SK-N-SH (cell line): ENCODE measurements around the gene PRKG1. TPM values are rescaled to one million over a fixed set of nuclear protein-coding genes. Genes with fewer than 3 reads are reported as not detected.

Experiments
- CTCF ChIA-PET: fragments of 300-600, 350-600 bp; formaldehyde crosslinking; extraction: SDS; loops from one replicate; lab custom pipeline; 2021; lab: Yijun Ruan, JAX
- POLR2A ChIA-PET: fragments of 350-600 bp; sonication (Branson Sonifier 250); formaldehyde crosslinking; extraction: SDS; loops from one replicate; lab custom pipeline; 2020; ENCODE audit warnings: antibody characterized with exemption, inconsistent platforms; lab: Yijun Ruan, JAX
- DNase-seq: peaks from one replicate; pipeline ENCODE4 v3.0.0; 2012
- H2AFZ ChIP-seq: fragments of 200-600 bp; sonication (generic); 2 replicates; pipeline ENCODE4 v1.8.1; 2016; ENCODE audit warnings: antibody characterized with exemption, mild to moderate bottlenecking, low read depth
- H3F3A ChIP-seq: fragments of 200-600 bp; sonication (generic); replicated peaks from 2 replicates; pipeline ENCODE3; 2016; ENCODE audit warnings: antibody characterized with exemption, mild to moderate bottlenecking; ENCODE audit not compliant: insufficient read depth
- H3K27ac ChIP-seq, 2 experiments: fragments of 200-500 bp in 1 of 2; fragments of 200-600 bp in 1 of 2; sonication (Bioruptor generic) in 1 of 2; sonication (generic), shearing (Covaris generic) in 1 of 2; 2 replicates each; pipeline versions ENCODE4 v1.5.1 to v1.6.1; 2014 to 2016; ENCODE audit warnings: low read depth in 2 of 2, inconsistent platforms in 1 of 2, low read length in 1 of 2, mild to moderate bottlenecking in 1 of 2, mixed read lengths in 1 of 2
- H3K27me3 ChIP-seq: fragments of 200-600 bp; sonication (generic), shearing (Covaris generic); 2 replicates; pipeline ENCODE4 v1.6.1; 2016; ENCODE audit warnings: mixed run types; ENCODE audit not compliant: insufficient read depth
- H3K36me3 ChIP-seq, 2 experiments: fragments of 200-500 bp in 1 of 2; fragments of 200-600 bp in 1 of 2; sonication (Bioruptor generic) in 1 of 2; sonication (generic) in 1 of 2; replicated peaks in 1 of 2; 2 replicates each; pipeline versions ENCODE3 to v1.5.1; 2014 to 2016; ENCODE audit warnings: low read length in 1 of 2, mild to moderate bottlenecking in 1 of 2; ENCODE audit not compliant: insufficient read depth in 2 of 2, control insufficient read depth in 1 of 2
- H3K4me1 ChIP-seq, 2 experiments: fragments of 200-500 bp in 1 of 2; fragments of 200-600 bp in 1 of 2; sonication (Bioruptor generic) in 1 of 2; sonication (generic), shearing (Covaris generic) in 1 of 2; 2 replicates each; pipeline versions ENCODE4 v1.5.1 to v1.6.1; 2014 to 2016; ENCODE audit warnings: low read depth in 1 of 2, low read length in 1 of 2, mixed run types in 1 of 2; ENCODE audit not compliant: insufficient read depth in 2 of 2, control insufficient read depth in 1 of 2
- H3K4me2 ChIP-seq: fragments of 200-600 bp; sonication (generic), shearing (Covaris generic); 2 replicates; pipeline ENCODE4 v1.6.1; 2017; ENCODE audit warnings: mixed run types
- H3K4me3 ChIP-seq, 2 experiments: fragments of 200-500 bp in 1 of 2; fragments of 200-600 bp in 1 of 2; sonication (Bioruptor generic) in 1 of 2; sonication (generic), shearing (Covaris generic) in 1 of 2; 2 replicates each; pipeline versions ENCODE4 v1.5.1 to v1.8.1; 2014 to 2016; ENCODE audit warnings: low read depth in 2 of 2, inconsistent platforms in 1 of 2, low read length in 1 of 2, mild to moderate bottlenecking in 1 of 2, mixed read lengths in 1 of 2, moderate library complexity in 1 of 2
- H3K79me2 ChIP-seq: fragments of 200-600 bp; sonication (generic); 2 replicates; pipeline ENCODE4 v1.8.1; 2017; ENCODE audit warnings: mild to moderate bottlenecking; ENCODE audit not compliant: insufficient read depth
- H3K9ac ChIP-seq: fragments of 200-600 bp; sonication (generic); 2 replicates; pipeline ENCODE4 v1.6.1; 2017; ENCODE audit warnings: mixed run types
- H3K9me2 ChIP-seq: fragments of 200-600 bp; sonication (generic); 2 replicates; pipeline ENCODE4 v1.6.1; 2017; ENCODE audit warnings: mixed run types
- H3K9me3 ChIP-seq: fragments of 200-600 bp; sonication (generic); 2 replicates; pipeline ENCODE4 v1.6.1; 2017; ENCODE audit warnings: mixed run types, mild to moderate bottlenecking, moderate library complexity
- H4K20me1 ChIP-seq: fragments of 200-600 bp; sonication (generic); 2 replicates; pipeline ENCODE4 v1.6.1; 2017; ENCODE audit warnings: mild to moderate bottlenecking, mixed run types; ENCODE audit not compliant: insufficient read depth
- CHD2 ChIP-seq: fragments of 150-350 bp; IDR thresholded peaks from 2 replicates; pipeline ENCODE4 v1.6.1; 2018; ENCODE audit warnings: low read length; ENCODE audit not compliant: partially characterized antibody
- EP300 ChIP-seq, 2 experiments: IDR thresholded peaks; 2 replicates each; pipeline versions ENCODE4 v1.4.0 to v1.6.1; 2012; ENCODE audit warnings: borderline replicate concordance in 1 of 2, low read depth in 1 of 2, low read length in 1 of 2
- EZH2phosphoT487 ChIP-seq: fragments of 200-600 bp; sonication (generic); IDR thresholded peaks from 2 replicates; pipeline ENCODE4 v1.6.1; 2017; ENCODE audit warnings: low read depth, mixed run types, mild to moderate bottlenecking, antibody characterized with exemption, moderate library complexity, borderline replicate concordance
- FOSL2 ChIP-seq: IDR thresholded peaks from 2 replicates; pipeline ENCODE4 v1.4.0; 2012; ENCODE audit warnings: low read depth, mild to moderate bottlenecking, moderate library complexity, borderline replicate concordance
- FOXM1 ChIP-seq: IDR thresholded peaks from 2 replicates; pipeline ENCODE4 v1.4.0; 2012; ENCODE audit warnings: low read depth, mild to moderate bottlenecking
- MEF2A ChIP-seq: IDR thresholded peaks from 2 replicates; pipeline ENCODE4 v1.4.0; 2012; ENCODE audit warnings: low read depth, borderline replicate concordance
- POLR2AphosphoS5 ChIP-seq: IDR thresholded peaks from 2 replicates; pipeline ENCODE4 v1.6.1; 2012; ENCODE audit warnings: low read depth, low read length
- RAD21 ChIP-seq: IDR thresholded peaks from 2 replicates; pipeline ENCODE4 v1.6.1; 2012; ENCODE audit warnings: mild to moderate bottlenecking, low read length
- WGBS: methylation state at CpG from one replicate; pipeline ENCODE4 v1.1.6; 2017; ENCODE audit warnings: low lambda C conversion rate; 5-methylcytosine and 5-hydroxymethylcytosine counted together
- polyA plus RNA-seq, 3 experiments: library from polyadenylated mRNA; depleted of rRNA; stranded (reverse); fragments of >200 nt; gene quantifications; 2 replicates each; pipeline ENCODE4 v1.2.3, GENCODE V29; 2012
- TF ChIP-seq, protein P1 (sequence below): IDR thresholded peaks from 2 replicates; pipeline ENCODE4 v1.4.0; 2012; ENCODE audit warnings: low read depth
- TF ChIP-seq, protein P2 (sequence below): IDR thresholded peaks from 2 replicates; pipeline ENCODE4; 2012
- TF ChIP-seq, protein P3 (sequence below): fragments of 150-350 bp; IDR thresholded peaks from 2 replicates; pipeline ENCODE4 v1.6.1; 2017; ENCODE audit warnings: antibody characterized with exemption, low read length, low read depth, borderline replicate concordance
- TF ChIP-seq, protein P4 (sequence below): IDR thresholded peaks from 2 replicates; pipeline ENCODE4 v1.6.1; 2012; ENCODE audit warnings: mild to moderate bottlenecking, low read depth, low read length, moderate library complexity

PRKG1 gene
- polyA plus RNA-seq, 1 of the 3 experiments (the other 2 are of a cell fraction): 4.1 TPM

DNA sequence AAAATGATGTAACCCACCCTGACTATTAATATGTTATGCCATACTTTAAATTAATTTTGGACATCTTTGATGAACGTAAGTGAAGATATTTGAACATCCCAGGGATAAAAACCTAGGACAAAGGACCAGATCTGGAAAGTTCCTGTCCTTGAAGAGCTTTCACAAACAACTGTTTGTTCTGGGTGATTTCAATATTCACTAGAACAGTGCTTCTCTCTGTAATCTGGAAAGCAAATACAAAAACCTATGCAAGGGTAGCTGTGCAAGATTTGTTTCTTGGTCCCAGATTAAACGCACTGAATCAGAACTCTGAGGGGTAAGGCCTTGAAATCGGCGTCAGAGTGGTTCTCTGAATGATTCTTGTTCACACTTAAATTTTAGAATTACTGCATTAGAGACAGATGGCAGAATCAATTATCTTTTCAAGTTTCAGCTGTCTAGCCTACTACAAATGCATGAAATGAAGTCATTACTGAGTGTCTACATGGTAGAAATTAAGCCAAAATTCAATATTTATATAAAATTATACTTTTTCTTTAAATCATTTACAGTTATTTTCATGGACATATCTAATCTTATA lies 694.7 kb downstream of the PRKG1 start:
- WGBS: 86% methylated on average over 4 of the region's 4 CpGs
- ChIA-PET POLR2A (no interaction called here), CTCF (interaction anchor here (0.7 to 0.9 kb wide), 2 partner anchors 149 to 705 kb away, joined by 3 read pairs; no protein-coding TSS in a partner anchor)
- Histone ChIP-seq H3F3A (no peaks in the 10 kb centered on the region), H3K27ac (no peak overlapping the region), H3K4me3 (no peak overlapping the region), H3K9me2 (no peaks in the 10 kb centered on the region), H3K36me3 (no peaks in the 10 kb centered on the region), H3K9me3 (no peaks in the 10 kb centered on the region), H4K20me1 (no peaks in the 10 kb centered on the region), H3K9ac (no peak overlapping the region), H3K4me2 (no peak overlapping the region), H3K4me1 (peaks cover 0 to 2% of the 10 kb centered on the region in 2 experiments; a peak in 2 of 4 replicates), H3K27me3 (no peaks in the 10 kb centered on the region), H2AFZ (no peak overlapping the region), H3K79me2 (no peaks in the 10 kb centered on the region)
- DNase-seq: no peak
- TF ChIP-seq, protein P1, sequence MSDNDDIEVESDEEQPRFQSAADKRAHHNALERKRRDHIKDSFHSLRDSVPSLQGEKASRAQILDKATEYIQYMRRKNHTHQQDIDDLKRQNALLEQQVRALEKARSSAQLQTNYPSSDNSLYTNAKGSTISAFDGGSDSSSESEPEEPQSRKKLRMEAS: no peak
- TF ChIP-seq, protein P2, sequence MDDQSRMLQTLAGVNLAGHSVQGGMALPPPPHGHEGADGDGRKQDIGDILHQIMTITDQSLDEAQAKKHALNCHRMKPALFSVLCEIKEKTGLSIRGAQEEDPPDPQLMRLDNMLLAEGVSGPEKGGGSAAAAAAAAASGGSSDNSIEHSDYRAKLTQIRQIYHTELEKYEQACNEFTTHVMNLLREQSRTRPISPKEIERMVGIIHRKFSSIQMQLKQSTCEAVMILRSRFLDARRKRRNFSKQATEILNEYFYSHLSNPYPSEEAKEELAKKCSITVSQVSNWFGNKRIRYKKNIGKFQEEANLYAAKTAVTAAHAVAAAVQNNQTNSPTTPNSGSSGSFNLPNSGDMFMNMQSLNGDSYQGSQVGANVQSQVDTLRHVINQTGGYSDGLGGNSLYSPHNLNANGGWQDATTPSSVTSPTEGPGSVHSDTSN: no peak
- TF ChIP-seq POLR2AphosphoS5 (no peak), MEF2A (no peak), CHD2 (no peak), EZH2phosphoT487 (no peak)
- TF ChIP-seq, protein P3, sequence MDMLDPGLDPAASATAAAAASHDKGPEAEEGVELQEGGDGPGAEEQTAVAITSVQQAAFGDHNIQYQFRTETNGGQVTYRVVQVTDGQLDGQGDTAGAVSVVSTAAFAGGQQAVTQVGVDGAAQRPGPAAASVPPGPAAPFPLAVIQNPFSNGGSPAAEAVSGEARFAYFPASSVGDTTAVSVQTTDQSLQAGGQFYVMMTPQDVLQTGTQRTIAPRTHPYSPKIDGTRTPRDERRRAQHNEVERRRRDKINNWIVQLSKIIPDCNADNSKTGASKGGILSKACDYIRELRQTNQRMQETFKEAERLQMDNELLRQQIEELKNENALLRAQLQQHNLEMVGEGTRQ: no peak
- TF ChIP-seq, protein P4, sequence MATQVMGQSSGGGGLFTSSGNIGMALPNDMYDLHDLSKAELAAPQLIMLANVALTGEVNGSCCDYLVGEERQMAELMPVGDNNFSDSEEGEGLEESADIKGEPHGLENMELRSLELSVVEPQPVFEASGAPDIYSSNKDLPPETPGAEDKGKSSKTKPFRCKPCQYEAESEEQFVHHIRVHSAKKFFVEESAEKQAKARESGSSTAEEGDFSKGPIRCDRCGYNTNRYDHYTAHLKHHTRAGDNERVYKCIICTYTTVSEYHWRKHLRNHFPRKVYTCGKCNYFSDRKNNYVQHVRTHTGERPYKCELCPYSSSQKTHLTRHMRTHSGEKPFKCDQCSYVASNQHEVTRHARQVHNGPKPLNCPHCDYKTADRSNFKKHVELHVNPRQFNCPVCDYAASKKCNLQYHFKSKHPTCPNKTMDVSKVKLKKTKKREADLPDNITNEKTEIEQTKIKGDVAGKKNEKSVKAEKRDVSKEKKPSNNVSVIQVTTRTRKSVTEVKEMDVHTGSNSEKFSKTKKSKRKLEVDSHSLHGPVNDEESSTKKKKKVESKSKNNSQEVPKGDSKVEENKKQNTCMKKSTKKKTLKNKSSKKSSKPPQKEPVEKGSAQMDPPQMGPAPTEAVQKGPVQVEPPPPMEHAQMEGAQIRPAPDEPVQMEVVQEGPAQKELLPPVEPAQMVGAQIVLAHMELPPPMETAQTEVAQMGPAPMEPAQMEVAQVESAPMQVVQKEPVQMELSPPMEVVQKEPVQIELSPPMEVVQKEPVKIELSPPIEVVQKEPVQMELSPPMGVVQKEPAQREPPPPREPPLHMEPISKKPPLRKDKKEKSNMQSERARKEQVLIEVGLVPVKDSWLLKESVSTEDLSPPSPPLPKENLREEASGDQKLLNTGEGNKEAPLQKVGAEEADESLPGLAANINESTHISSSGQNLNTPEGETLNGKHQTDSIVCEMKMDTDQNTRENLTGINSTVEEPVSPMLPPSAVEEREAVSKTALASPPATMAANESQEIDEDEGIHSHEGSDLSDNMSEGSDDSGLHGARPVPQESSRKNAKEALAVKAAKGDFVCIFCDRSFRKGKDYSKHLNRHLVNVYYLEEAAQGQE: no peak

DNA sequence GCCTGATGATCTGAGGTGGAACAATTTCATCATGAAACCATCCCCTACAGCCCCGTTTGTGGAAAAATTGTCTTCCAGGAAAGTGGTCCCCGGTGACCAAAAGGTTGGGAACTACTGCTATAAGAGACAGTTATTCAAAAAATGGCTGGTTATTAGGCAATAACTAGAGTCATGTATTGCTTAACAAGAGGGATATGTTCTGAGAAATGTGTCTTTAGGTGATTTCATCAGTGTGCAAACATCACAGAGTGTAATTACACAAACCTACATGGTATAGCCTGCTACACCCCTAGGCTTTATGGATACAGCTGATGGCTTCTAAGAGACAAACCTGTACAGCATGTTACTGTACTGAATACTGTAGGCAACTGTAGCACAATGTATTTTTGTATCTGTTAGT lies 696.4 kb downstream of the PRKG1 start:
- no peak overlapping the region for H3K4me3 ChIP-seq
- H3K79me2 ChIP-seq: no peaks in the 10 kb centered on the region; the same call in 1 of the 2 replicates
- H3K4me2 ChIP-seq: no peak overlapping the region
- H3F3A ChIP-seq: no peaks in the 10 kb centered on the region
- H3K4me1 ChIP-seq: peaks cover 0 to 2% of the 10 kb centered on the region in 2 experiments; a peak in 2 of 4 replicates
- H3K9ac ChIP-seq: no peak overlapping the region
- no peak overlapping the region for H3K27ac ChIP-seq
- H2AFZ ChIP-seq: no peak overlapping the region
- CTCF ChIA-PET: no interaction called here
- DNase-seq: no peak
- POLR2A ChIA-PET: no interaction called here
- no peaks in the 10 kb centered on the region for H3K9me3 ChIP-seq
- H3K27me3 ChIP-seq: no peaks in the 10 kb centered on the region
- 75% methylated on average over 2 of the region's 2 CpGs for WGBS
- no peaks in the 10 kb centered on the region for H3K36me3 ChIP-seq
- TF ChIP-seq FOXM1: no peak
- no peak for TF ChIP-seq FOSL2
- TF ChIP-seq, protein P3: no peak
- no peak for TF ChIP-seq EP300 (IDR thresholded peaks at IDR 0.05; ENCODE audit: borderline replicate concordance in 1 of 2, low read depth in 1 of 2, low read length in 1 of 2)
- TF ChIP-seq RAD21: no peak
- TF ChIP-seq, all 33 proteins: peak for 0
- no peaks in the 10 kb centered on the region for H3K9me2 ChIP-seq
- no peaks in the 10 kb centered on the region for H4K20me1 ChIP-seq
